ENCODE measurements around the gene CREB3.

The CREB3 gene

GRCh38 chr9:35732185-35732799 lies at the start of gene CREB3, which contains the start of gene TLN1:
Gene CREB3, plus strand, starts transcription at chr9:35732666. Its CDS starts 107 bp downstream, at chr9:35732773.
Gene TLN1, minus strand, starts transcription at chr9:35732195. Its CDS starts 6,501 bp downstream, at chr9:35725694.
- DNase-seq = peak; percentile 86

GRCh38 chr9:35683323-35683722 lies 49.1 kb upstream of the CREB3 start:
- DNase-seq = no peak

- DNase-seq = no peak
Measured at GRCh38 chr9:35684921-35685320, 47.5 kb upstream of the CREB3 start.

- DNase-seq = no peak
Measured at GRCh38 chr9:35685506-35685905, 47.0 kb upstream of the CREB3 start.

GRCh38 chr9:35686222-35687203 lies 46.0 kb upstream of the CREB3 start:
- DNase-seq = no peak

- no peak for DNase-seq
Measured at GRCh38 chr9:35687306-35687705, 45.2 kb upstream of the CREB3 start.

GRCh38 chr9:35687972-35688557 lies 44.4 kb upstream of the CREB3 start:
- no peak for DNase-seq

GRCh38 chr9:35688558-35689541 lies 43.6 kb upstream of the CREB3 start:
- no peak for DNase-seq

- DNase-seq = no peak
Measured at GRCh38 chr9:35689542-35690293, 42.7 kb upstream of the CREB3 start, which contains the start of gene TPM2. Gene TPM2, minus strand, starts transcription at chr9:35689925. Its CDS starts 108 bp downstream, at chr9:35689817.

GRCh38 chr9:35690294-35690613 lies 42.2 kb upstream of the CREB3 start:
- DNase-seq = no peak

GRCh38 chr9:35690614-35691333 lies 41.7 kb upstream of the CREB3 start:
- no peak for DNase-seq

- DNase-seq = no peak
Measured at GRCh38 chr9:35691334-35691650, 41.2 kb upstream of the CREB3 start.

- no peak for DNase-seq
Measured at GRCh38 chr9:35691757-35692301, 40.6 kb upstream of the CREB3 start.

- DNase-seq = no peak
Measured at GRCh38 chr9:35695943-35696401, 36.5 kb upstream of the CREB3 start.

- DNase-seq = peak; percentile 20
Measured at GRCh38 chr9:35696520-35697215, 35.8 kb upstream of the CREB3 start.

GRCh38 chr9:35697486-35697885 lies 35.0 kb upstream of the CREB3 start:
- DNase-seq = no peak

GRCh38 chr9:35698231-35698630 lies 34.2 kb upstream of the CREB3 start:
- DNase-seq = no peak

GRCh38 chr9:35700031-35700430 lies 32.4 kb upstream of the CREB3 start:
- no peak for DNase-seq

- DNase-seq = no peak
Measured at GRCh38 chr9:35700942-35701341, 31.5 kb upstream of the CREB3 start.

GRCh38 chr9:35702696-35703095 lies 29.8 kb upstream of the CREB3 start:
- no peak for DNase-seq
